ENCODE measurements around the gene LHFPL6. TPM values are rescaled to one million over a fixed set of nuclear protein-coding genes. Genes with fewer than 3 reads are reported as not detected.

Gene LHFPL6
- polyA plus RNA-seq, 3 donors: 0.14 to 0.59 (median 0.46) TPM

GRCh38 chr13:39499604-39500003 is 103.4 kb downstream of the LHFPL6 start:
- H3K9ac ChIP-seq (ENCODE audit: insufficient read depth, low read length, poor library complexity, severe bottlenecking): no peak overlapping the region
- no peaks in the 10 kb centered on the region for H3K27me3 ChIP-seq (ENCODE audit: control insufficient read depth in 2 of 2, insufficient read depth in 2 of 2, low read length in 2 of 2)
- DNase-seq: no peak
- no peaks in the 10 kb centered on the region for H3K36me3 ChIP-seq (replicated peaks in 1 of 2; ENCODE audit: control insufficient read depth in 1 of 2, insufficient read depth in 2 of 2, low read length in 2 of 2)
- Mint-ChIP-seq H3K4me1 (no peaks in the 10 kb centered on the region), H3K9me3 (peaks cover 0 to 2% (median 0%) of the 10 kb centered on the region in 7 donors), H3K4me3 (no peak overlapping the region), H3K27ac (no peak overlapping the region), H3K36me3 (no peaks in the 10 kb centered on the region), H3K27me3 (ENCODE audit: low read depth in 3 of 3) (peaks cover 0 to 4% (median 1%) of the 10 kb centered on the region in 3 donors)
- no peak overlapping the region for H2AFZ ChIP-seq (ENCODE audit: insufficient read depth, low read depth, low read length, poor library complexity, severe bottlenecking)
- TF ChIP-seq, protein P1, sequence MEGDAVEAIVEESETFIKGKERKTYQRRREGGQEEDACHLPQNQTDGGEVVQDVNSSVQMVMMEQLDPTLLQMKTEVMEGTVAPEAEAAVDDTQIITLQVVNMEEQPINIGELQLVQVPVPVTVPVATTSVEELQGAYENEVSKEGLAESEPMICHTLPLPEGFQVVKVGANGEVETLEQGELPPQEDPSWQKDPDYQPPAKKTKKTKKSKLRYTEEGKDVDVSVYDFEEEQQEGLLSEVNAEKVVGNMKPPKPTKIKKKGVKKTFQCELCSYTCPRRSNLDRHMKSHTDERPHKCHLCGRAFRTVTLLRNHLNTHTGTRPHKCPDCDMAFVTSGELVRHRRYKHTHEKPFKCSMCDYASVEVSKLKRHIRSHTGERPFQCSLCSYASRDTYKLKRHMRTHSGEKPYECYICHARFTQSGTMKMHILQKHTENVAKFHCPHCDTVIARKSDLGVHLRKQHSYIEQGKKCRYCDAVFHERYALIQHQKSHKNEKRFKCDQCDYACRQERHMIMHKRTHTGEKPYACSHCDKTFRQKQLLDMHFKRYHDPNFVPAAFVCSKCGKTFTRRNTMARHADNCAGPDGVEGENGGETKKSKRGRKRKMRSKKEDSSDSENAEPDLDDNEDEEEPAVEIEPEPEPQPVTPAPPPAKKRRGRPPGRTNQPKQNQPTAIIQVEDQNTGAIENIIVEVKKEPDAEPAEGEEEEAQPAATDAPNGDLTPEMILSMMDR (IDR thresholded peaks at IDR 0.05): no peak
- no peaks in the 10 kb centered on the region for H3K4me1 ChIP-seq (ENCODE audit: control insufficient read depth in 1 of 2, insufficient read depth in 2 of 2, low read length in 2 of 2)
- no peak overlapping the region for H3K4me3 ChIP-seq (replicated peaks in 1 of 3; ENCODE audit: low read depth in 2 of 3, low read length in 3 of 3)
- intact Hi-C loops (cut with micrococcal nuclease): no loop called here
- 87% methylated on average over 3 of the region's 3 CpGs for WGBS (ENCODE audit: insufficient coverage)
- H4K20me1 ChIP-seq (ENCODE audit: insufficient read depth, low read length): no peaks in the 10 kb centered on the region
- H3K4me2 ChIP-seq (replicated peaks; ENCODE audit: extremely low read depth, low read length, poor library complexity, severe bottlenecking): no peak overlapping the region
- H3K9me3 ChIP-seq (replicated peaks in 1 of 2; ENCODE audit: control insufficient read depth in 1 of 2, insufficient read depth in 1 of 2, low read length in 2 of 2): no peaks in the 10 kb centered on the region
- H3K27ac ChIP-seq (ENCODE audit: low read depth in 1 of 2, low read length in 2 of 2): no peak overlapping the region
- H3K79me2 ChIP-seq (ENCODE audit: insufficient read depth, low read length): no peaks in the 10 kb centered on the region

DNA sequence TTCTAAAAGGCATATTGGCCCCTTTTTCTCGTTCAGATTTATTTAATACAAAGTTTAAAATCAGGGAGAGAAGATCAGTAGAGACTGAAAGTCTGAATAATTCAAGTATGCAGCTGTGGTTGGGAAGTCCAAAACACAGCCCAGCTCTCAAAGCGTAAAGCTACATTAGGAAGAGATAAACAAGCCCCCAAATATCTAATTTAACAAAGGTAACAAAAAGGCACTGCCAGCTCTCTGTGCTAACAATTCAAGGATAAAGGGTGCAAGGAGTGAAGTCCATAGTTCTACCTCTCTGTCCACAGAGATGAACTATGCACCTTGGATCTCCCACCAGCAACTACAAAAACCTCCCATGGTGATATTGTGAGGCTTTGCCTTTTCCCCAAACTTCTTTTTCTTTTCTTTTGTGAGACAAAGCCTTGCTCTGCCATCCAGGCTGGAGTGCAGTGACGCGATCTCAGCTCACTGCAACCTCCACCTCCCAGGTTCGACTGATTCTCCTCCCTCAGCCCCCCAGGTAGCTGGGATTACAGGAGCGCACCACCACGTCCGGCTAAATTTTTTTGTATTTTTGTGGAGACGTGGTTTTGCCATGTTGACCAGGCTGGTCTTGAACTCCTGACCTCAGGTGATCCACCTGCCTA is 104.4 kb downstream of the LHFPL6 start:
- no peak overlapping the region for H3K4me3 ChIP-seq (replicated peaks in 1 of 3; ENCODE audit: low read depth in 2 of 3, low read length in 3 of 3)
- no peak for DNase-seq
- Mint-ChIP-seq H3K27me3 (ENCODE audit: low read depth in 3 of 3) (peaks cover 0 to 4% (median 1%) of the 10 kb centered on the region in 3 donors), H3K4me1 (no peaks in the 10 kb centered on the region), H3K4me3 (no peak overlapping the region), H3K36me3 (no peaks in the 10 kb centered on the region), H3K27ac (peak overlapping the region in 1 of 7 donors; percentile 61), H3K9me3 (peaks cover 0 to 2% (median 0%) of the 10 kb centered on the region in 7 donors)
- H2AFZ ChIP-seq (ENCODE audit: insufficient read depth, low read depth, low read length, poor library complexity, severe bottlenecking): no peak overlapping the region
- TF ChIP-seq, protein P1 (IDR thresholded peaks at IDR 0.05): no peak
- no peaks in the 10 kb centered on the region for H3K36me3 ChIP-seq (replicated peaks in 1 of 2; ENCODE audit: control insufficient read depth in 1 of 2, insufficient read depth in 2 of 2, low read length in 2 of 2)
- H3K9me3 ChIP-seq (replicated peaks in 1 of 2; ENCODE audit: control insufficient read depth in 1 of 2, insufficient read depth in 1 of 2, low read length in 2 of 2): no peaks in the 10 kb centered on the region
- H3K27ac ChIP-seq (ENCODE audit: low read depth in 1 of 2, low read length in 2 of 2): no peak overlapping the region
- H3K79me2 ChIP-seq (ENCODE audit: insufficient read depth, low read length): no peaks in the 10 kb centered on the region
- no peaks in the 10 kb centered on the region for H3K4me1 ChIP-seq (ENCODE audit: control insufficient read depth in 1 of 2, insufficient read depth in 2 of 2, low read length in 2 of 2)
- WGBS (ENCODE audit: insufficient coverage): 96% methylated on average over 4 of the region's 9 CpGs
- intact Hi-C loops (cut with micrococcal nuclease): no loop called here
- no peaks in the 10 kb centered on the region for H4K20me1 ChIP-seq (ENCODE audit: insufficient read depth, low read length)
- no peak overlapping the region for H3K9ac ChIP-seq (ENCODE audit: insufficient read depth, low read length, poor library complexity, severe bottlenecking)
- no peak overlapping the region for H3K4me2 ChIP-seq (replicated peaks; ENCODE audit: extremely low read depth, low read length, poor library complexity, severe bottlenecking)
- no peaks in the 10 kb centered on the region for H3K27me3 ChIP-seq (ENCODE audit: control insufficient read depth in 2 of 2, insufficient read depth in 2 of 2, low read length in 2 of 2)

All from CD14-positive monocyte (primary cell).